Activated T-helper 1 cell treated with anti-CD3 and anti-CD28 coated beads, Interleukin-2, amount 50 U/mL, for 16 hours (primary cell): ENCODE results near the gene CAMK1D.
"Not testable (repeated sequence)": the region's sequence is repeated elsewhere in the genome, so short reads cannot be mapped to it uniquely, and the experiment has no call there.

Experiments used
- DNase-seq, 2 donors: peaks; one replicate each; pipeline ENCODE4 v3.0.0-alpha.2; 2020; ENCODE audit warnings: low read depth in 1 of 2, low spot score in 1 of 2

Gene CAMK1D

GRCh38 chr10:12348870-12349628 lies at the start of gene CAMK1D:
CAMK1D (plus strand) TSS chr10:12349547.
- peak; percentile 81 to 82 for DNase-seq

- DNase-seq = not testable (repeated sequence)
Measured at GRCh38 chr10:12301036-12301435, 48.3 kb upstream of the CAMK1D start.

GRCh38 chr10:12308057-12308456 lies 41.3 kb upstream of the CAMK1D start:
- no peak for DNase-seq

GRCh38 chr10:12308736-12309375 lies 40.5 kb upstream of the CAMK1D start:
- DNase-seq = no peak

GRCh38 chr10:12309783-12310182 lies 39.6 kb upstream of the CAMK1D start:
- not testable (repeated sequence) for DNase-seq

DNA sequence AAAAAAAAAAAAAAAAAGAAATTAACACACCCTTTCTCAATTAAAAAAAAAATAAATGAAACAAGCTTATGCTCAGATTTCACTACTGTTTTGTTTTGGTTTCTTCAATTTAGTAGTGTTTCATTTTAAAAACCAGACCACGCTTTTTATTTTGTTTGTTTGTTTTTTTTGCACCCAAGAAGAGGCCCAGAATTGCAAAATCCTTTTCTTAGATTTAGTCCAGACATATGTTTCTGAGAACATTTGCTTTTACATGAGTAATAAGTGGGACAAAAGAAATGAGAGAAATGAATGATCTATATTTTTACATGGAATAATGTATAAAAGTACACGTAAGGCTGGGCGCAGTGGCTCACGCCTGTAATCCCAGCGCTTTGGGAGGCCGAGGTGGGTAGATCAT lies 34.5 kb upstream of the CAMK1D start:
- DNase-seq = no peak

- DNase-seq = no peak
Measured at GRCh38 chr10:12319076-12319475, 30.3 kb upstream of the CAMK1D start.

DNA sequence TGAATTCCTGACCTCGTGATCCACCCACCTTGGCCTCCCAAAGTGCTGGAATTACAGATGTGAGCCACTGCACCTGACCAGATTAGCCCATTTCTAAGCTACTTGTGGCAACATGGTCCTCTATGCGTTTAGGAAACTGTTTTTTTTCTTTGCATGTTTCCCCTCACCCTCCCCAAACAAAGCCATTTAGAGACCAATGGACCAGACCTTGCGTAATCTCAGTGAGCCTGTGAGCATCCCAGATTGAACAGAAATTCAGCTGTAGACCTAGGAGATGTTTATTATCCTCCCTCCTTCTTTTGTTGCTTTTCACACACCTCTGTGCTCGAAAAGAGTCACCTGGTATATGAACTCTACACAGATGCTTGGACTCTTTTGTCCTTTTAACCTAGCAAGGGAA lies 28.5 kb upstream of the CAMK1D start:
- no peak for DNase-seq

GRCh38 chr10:12321641-12322040 lies 27.7 kb upstream of the CAMK1D start:
- no peak for DNase-seq

DNA sequence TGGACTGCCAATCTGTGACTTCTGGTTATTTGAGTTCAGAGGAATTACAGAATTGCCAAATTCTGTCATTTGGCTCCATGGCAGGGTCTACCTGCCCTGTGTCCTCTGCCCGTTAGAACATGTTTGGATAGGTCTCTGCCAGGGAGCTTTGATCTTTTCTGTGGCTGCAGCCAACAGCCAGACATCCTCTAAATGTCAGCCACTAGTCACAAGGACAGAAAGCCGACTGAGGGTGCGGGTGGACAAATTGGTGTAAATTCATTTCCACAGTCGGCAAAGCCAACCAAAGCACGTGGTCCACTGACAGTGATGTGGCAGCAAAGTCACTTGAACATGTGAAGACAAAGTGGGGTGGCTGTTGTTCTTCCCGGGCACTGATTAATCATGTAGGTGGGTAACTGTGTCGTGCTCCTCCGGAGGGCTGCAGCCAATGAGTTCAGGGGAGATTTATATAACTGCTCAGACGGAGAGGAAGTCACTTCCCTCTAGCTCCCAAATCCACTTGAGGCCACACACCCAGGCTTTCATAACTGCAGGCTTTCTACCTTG lies 26.7 kb upstream of the CAMK1D start:
- DNase-seq = no peak

- no peak for DNase-seq
Measured at GRCh38 chr10:12324530-12324929, 24.8 kb upstream of the CAMK1D start.

DNA sequence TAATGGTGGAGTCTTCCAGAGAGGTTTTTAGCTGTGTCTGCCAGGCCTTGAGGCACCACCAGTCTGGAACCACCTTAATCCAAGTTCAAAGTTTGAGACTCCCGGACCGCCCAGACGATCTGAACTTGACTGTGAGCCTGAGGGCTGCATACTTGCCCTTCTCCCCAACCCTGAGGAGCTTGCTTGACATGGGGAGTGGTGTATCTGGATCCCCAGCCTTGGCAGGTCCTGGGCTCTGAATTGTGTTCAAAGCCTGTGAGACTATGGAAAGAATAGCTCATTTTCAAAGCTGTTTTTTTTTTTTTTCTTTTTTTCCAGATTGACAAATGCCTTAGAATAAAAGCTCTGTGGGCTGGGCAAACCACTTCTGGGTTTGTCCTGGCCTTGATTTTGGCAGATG lies 22.3 kb upstream of the CAMK1D start:
- DNase-seq = no peak

GRCh38 chr10:12327476-12327875 lies 21.9 kb upstream of the CAMK1D start:
- DNase-seq = no peak

- DNase-seq = not testable (repeated sequence)
Measured at GRCh38 chr10:12328312-12328711, 21.0 kb upstream of the CAMK1D start.

DNA sequence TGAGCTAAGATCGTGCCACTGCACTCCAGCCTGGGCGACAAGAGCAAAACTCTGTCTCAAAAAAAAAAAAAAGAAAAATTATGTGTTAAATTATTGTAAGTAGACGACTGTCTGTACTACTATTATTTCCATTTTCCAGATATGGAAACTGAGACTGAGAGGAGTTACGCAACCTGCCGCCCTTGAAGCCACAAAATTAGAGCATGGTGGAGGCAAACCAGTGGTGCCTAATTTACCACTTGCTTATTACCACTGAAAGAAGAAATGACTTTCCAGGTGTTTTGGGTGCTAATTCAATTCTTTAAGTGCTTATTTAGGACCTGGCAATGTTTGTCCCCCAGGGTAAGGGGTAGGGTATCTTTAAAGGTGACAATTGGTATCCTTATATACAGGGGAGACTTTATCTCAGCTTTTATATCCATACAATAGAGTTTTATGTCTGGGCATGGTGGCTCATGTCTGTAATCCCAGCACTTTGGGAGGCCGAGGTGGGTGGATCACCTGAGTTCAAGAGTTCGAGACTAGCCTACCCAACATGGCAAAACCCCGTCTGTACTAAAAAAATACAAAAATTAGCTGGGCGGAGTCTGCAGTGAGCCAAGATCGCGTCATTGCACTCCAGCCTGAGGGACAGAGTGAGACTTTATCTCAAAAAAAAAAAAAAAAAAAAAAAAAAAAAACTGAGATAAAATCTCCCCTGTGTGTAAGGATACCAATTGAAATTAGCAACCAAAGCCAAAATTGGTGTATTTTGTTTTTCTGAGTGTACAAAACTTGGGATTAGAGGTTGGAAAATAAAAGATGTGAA lies 16.6 kb upstream of the CAMK1D start:
- no peak for DNase-seq

DNA sequence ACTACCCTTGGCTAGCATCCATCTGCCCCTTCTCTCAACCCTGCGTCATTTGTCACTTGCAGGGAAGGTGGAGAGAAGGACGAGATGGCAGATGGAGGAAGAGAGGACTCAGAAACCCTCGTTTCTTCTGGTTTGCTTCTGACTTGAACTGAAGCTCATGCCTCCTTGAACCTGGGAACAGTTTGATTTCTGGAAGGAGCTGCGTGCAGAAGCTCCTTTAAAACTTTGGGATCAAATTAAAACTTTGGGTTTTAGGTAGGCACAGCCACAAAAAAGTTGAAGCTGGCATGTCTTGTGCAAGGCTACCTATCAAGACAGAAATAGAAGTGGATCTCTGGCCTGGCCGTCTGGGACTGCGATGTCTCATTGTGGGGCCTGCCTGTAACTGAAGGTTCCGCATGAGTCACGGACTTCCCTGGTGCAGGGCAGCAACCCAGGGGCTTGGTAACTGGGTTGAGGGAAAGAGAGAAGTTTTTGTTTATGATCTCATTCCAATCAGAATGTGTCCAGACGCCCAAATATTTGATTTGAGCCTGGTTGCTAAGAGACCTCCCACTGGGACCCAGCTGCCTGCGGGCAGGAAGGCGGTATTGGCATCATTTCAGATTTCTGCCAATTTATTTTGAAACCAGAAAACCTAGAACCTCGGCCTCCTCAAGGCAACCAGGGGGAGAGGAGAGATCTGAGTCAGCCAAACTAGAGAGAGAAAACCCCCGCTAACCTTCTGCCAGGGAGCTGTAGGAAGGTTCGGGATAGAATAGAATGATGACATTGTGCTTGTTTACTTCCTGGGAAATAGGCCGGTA lies 15.8 kb upstream of the CAMK1D start:
- peak in 1 of 2 donors; percentile 11 for DNase-seq

DNA sequence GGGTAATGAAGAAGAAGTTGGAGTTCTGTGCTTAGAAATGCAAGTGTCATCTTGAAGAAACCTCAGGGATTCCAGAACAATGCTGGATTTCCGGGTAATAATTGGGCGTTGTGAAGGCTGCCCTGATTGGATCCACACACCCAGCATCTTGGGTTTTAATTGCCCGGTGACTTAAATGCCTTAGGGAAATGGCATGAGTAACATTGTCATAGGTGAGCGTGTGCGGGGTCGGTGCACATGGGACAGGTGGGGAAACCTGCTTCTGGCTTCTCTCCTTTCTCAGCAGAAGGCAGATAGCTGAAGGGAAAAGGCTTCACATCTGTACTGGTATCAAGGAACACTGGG lies 15.2 kb upstream of the CAMK1D start:
- no peak for DNase-seq

DNA sequence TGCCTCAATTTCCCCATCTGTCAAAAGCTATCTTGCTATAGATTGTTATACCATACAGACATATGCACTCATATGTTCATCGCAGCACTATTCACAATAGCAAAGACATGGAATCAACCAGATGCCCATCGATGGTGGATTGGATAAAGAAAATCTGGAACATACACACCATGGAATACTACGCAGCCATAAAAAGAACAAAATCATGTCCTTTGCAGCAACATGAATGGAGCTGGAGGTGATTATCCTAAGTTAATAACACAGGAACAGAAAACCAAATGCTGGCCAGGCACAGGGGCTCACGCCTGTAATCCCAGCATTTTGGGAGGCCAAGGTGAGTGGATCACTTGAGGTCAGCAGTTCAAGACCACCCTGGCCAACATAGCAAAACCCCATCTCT lies 14.2 kb upstream of the CAMK1D start:
- DNase-seq = not testable (repeated sequence)

DNA sequence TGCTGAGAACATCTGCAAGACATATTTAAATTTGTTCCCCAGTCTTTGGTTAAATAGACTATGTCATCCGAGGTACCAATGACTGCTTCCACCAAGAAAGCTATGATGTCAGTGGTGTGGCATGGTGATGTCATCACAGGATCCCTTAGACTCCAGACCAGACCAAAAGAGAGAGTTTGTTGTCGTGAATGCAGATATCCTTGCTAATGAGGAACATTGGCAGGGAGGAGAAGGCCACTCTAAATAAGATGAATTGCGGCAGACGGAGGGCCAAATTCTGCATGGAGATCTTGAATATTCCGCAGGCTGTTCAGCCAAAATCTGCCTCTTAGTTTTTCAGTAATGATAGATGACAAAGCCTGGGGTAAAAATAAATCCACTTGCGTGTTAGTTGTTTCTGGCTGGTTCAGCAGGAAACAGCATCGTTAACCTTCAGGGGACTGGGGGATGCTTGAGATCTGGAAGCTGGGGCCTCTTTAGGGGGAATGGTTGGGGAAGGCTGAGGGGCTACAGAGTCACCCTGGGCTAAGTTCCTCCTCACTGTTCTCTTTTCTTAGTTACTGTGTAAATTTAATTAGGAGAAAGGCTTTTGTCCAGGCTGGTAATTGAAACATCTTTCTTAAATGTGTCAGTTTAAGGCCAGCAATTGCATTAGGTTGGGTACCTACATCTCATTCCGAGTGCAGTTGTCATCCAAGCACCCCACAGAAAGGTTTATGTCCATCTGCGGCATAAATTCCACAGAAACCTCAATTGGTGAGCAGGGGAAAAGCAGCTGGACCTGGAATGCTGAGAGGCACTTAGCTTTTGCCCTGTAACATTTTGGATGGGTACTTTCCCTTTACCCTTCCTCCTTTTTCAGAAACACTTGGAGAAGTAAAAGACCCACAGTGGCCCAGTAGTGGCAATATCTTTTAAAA lies 11.6 kb upstream of the CAMK1D start:
- no peak for DNase-seq

GRCh38 chr10:12338981-12339380 lies 10.4 kb upstream of the CAMK1D start:
- DNase-seq = no peak
